Nephron (organoid): ENCODE data around the gene OR6C65.

Source experiments
- H3K27ac Mint-ChIP-seq, 3 experiments: 2 replicates each; pipeline ENCODE4 v1.8.0; 2020; ENCODE audit warnings: mixed read lengths in 3 of 3, mild to moderate bottlenecking in 2 of 3, moderate library complexity in 1 of 3
- H3K27me3 Mint-ChIP-seq: 2 replicates; pipeline ENCODE4 v1.8.0; 2021; ENCODE audit warnings: low read depth, mild to moderate bottlenecking, moderate library complexity, mixed read lengths
- H3K36me3 Mint-ChIP-seq: 2 replicates; pipeline ENCODE4 v1.8.0; 2020; ENCODE audit warnings: low read depth, mixed read lengths
- H3K4me1 Mint-ChIP-seq: 2 replicates; pipeline ENCODE4 v1.8.0; 2020; ENCODE audit warnings: mixed read lengths
- H3K4me3 Mint-ChIP-seq, 3 experiments: 2 replicates each; pipeline ENCODE4 v1.8.0; 2020; ENCODE audit warnings: mild to moderate bottlenecking in 3 of 3, mixed read lengths in 3 of 3, moderate library complexity in 2 of 3
- H3K9me3 Mint-ChIP-seq: 2 replicates; pipeline ENCODE4 v1.8.0; 2020; ENCODE audit warnings: mixed read lengths
- CTCF ChIP-seq, 3 experiments: fragments of 200-600 bp; sonication (generic); IDR thresholded peaks; one replicate each; pipeline ENCODE4 v1.5.0; 2021; ENCODE audit warnings: antibody characterized with exemption in 3 of 3; ENCODE audit not compliant: unreplicated experiment in 3 of 3

The OR6C65 gene

GRCh38 chr12:55445357-55445756, 45.0 kb downstream of the OR6C65 start:
- Mint-ChIP-seq H3K9me3 (peaks cover 11% of the 10 kb centered on the region), H3K4me1 (no peaks in the 10 kb centered on the region), H3K36me3 (no peaks in the 10 kb centered on the region), H3K4me3 (no peak overlapping the region), H3K27ac (no peak overlapping the region), H3K27me3 (no peaks in the 10 kb centered on the region)
- no peak for TF ChIP-seq CTCF (IDR thresholded peaks at IDR 0.05; ENCODE audit: unreplicated experiment in 3 of 3)

- H3K27ac Mint-ChIP-seq: peak overlapping the region in 1 of 3 experiments; percentile 13
- no peak overlapping the region for H3K4me3 Mint-ChIP-seq
- H3K4me1 Mint-ChIP-seq: no peaks in the 10 kb centered on the region
- no peaks in the 10 kb centered on the region for H3K36me3 Mint-ChIP-seq
- H3K27me3 Mint-ChIP-seq: no peaks in the 10 kb centered on the region
- peaks cover 5% of the 10 kb centered on the region for H3K9me3 Mint-ChIP-seq
- peak in 2 of 3 experiments; percentile 21 to 24 for TF ChIP-seq CTCF (IDR thresholded peaks at IDR 0.05; ENCODE audit: unreplicated experiment in 3 of 3)
These were observed 46.0 kb downstream of the OR6C65 start for GRCh38 chr12:55446326-55446725.

- H3K36me3 Mint-ChIP-seq: no peaks in the 10 kb centered on the region
- no peaks in the 10 kb centered on the region for H3K4me1 Mint-ChIP-seq
- H3K4me3 Mint-ChIP-seq: no peak overlapping the region
- no peak overlapping the region for H3K27ac Mint-ChIP-seq
- no peaks in the 10 kb centered on the region for H3K9me3 Mint-ChIP-seq
- H3K27me3 Mint-ChIP-seq: no peaks in the 10 kb centered on the region
- no peak for TF ChIP-seq CTCF (IDR thresholded peaks at IDR 0.05; ENCODE audit: unreplicated experiment in 3 of 3)
These were observed 48.5 kb downstream of the OR6C65 start for GRCh38 chr12:55448825-55449224.
